ENCODE measurements around the gene RAPGEF2. TPM values are rescaled to one million over a fixed set of nuclear protein-coding genes. Genes with fewer than 3 reads are reported as not detected.

The RAPGEF2 gene
- total and polyA plus RNA-seq, 10 donors, result 4.4 to 115 (median 91.0) TPM

DNA sequence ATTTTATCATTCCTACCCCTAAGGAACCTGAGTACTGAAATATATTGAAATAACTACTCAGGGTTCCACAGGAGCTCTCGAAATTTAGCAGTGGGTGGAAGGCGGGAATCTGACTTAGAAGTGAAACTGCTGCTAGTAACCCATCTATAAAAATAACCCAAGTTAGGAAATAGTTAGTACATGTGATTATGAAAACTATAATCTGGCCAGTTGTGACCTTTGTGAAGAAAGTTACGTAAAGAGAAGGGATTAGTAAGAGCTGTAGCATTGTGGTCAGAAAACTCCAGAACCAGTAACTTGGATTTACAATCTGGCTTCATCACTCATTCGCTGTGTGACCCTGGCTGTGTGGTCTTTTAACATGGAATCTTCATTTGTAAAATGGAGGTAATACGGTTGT, 175.5 kb downstream of the RAPGEF2 start:
- no peak for DNase-seq
- H3K27ac ChIP-seq, result peak overlapping the region in 4 of 8 donors; percentile 6 to 51 (median 28)
- whole genome bisulfite sequencing, 5 donors, result 63 to 87% (median 72%) methylated on average over 5 of the region's 5 CpGs
- no peaks in the 10 kb centered on the region for H3K27me3 ChIP-seq (replicated peaks in 1 of 7)
- H3K9me3 ChIP-seq, result no peaks in the 10 kb centered on the region
- H3K4me3 ChIP-seq, result no peak overlapping the region
- intact Hi-C loops (cut with DNase I; ENCODE audit: low total_unique reads), result no loop called here
- peaks cover 0 to 53% (median 17%) of the 10 kb centered on the region in 6 donors for H3K4me1 ChIP-seq
- peaks cover 0 to 4% (median 0%) of the 10 kb centered on the region in 6 donors for H3K36me3 ChIP-seq
- no peak for TF ChIP-seq POLR2A (IDR thresholded peaks at IDR 0.05)
- TF ChIP-seq POLR2AphosphoS5 (IDR thresholded peaks at IDR 0.05), result no peak
- TF ChIP-seq, protein P1, sequence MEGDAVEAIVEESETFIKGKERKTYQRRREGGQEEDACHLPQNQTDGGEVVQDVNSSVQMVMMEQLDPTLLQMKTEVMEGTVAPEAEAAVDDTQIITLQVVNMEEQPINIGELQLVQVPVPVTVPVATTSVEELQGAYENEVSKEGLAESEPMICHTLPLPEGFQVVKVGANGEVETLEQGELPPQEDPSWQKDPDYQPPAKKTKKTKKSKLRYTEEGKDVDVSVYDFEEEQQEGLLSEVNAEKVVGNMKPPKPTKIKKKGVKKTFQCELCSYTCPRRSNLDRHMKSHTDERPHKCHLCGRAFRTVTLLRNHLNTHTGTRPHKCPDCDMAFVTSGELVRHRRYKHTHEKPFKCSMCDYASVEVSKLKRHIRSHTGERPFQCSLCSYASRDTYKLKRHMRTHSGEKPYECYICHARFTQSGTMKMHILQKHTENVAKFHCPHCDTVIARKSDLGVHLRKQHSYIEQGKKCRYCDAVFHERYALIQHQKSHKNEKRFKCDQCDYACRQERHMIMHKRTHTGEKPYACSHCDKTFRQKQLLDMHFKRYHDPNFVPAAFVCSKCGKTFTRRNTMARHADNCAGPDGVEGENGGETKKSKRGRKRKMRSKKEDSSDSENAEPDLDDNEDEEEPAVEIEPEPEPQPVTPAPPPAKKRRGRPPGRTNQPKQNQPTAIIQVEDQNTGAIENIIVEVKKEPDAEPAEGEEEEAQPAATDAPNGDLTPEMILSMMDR (IDR thresholded peaks at IDR 0.05 in 8 of 11, conservative IDR thresholded peaks at IDR 0.05 in 3 of 11), result no peak

DNA sequence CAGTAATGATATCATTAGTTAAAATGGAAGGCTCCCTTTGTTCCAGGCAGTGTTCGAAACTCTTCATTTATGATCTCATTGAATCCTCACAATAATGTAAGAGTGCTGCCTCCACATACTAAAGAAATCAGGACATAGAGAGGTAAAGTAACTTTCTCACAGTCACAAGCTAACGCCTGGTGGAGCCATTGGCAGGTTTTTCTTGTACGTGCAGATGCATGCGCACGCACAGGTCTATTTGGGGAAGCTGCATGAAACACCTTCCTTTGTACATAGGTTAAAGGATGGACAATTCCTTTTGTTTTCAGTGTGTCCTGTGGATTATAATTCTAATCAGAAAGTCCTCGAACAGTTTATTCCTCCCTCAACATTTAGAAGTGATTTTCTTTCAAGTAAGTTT, 176.2 kb downstream of the RAPGEF2 start:
- H3K4me3 ChIP-seq, result no peak overlapping the region
- 90 to 97% (median 96%) methylated on average over 6 of the region's 6 CpGs for WGBS, 5 donors
- peak overlapping the region in 3 of 8 donors; percentile 6 to 31 (median 26) for H3K27ac ChIP-seq
- peaks cover 0 to 4% (median 0%) of the 10 kb centered on the region in 6 donors for H3K36me3 ChIP-seq
- H3K9me3 ChIP-seq, result no peaks in the 10 kb centered on the region
- peaks cover 0 to 50% (median 12%) of the 10 kb centered on the region in 6 donors for H3K4me1 ChIP-seq
- intact Hi-C loops (cut with DNase I; ENCODE audit: low total_unique reads), result no loop called here
- DNase-seq, result no peak
- TF ChIP-seq POLR2A (IDR thresholded peaks at IDR 0.05), result no peak
- TF ChIP-seq, protein P1 (IDR thresholded peaks at IDR 0.05 in 8 of 11, conservative IDR thresholded peaks at IDR 0.05 in 3 of 11), result no peak
- TF ChIP-seq POLR2AphosphoS5 (IDR thresholded peaks at IDR 0.05), result no peak
- H3K27me3 ChIP-seq (replicated peaks in 1 of 7), result no peaks in the 10 kb centered on the region

DNA sequence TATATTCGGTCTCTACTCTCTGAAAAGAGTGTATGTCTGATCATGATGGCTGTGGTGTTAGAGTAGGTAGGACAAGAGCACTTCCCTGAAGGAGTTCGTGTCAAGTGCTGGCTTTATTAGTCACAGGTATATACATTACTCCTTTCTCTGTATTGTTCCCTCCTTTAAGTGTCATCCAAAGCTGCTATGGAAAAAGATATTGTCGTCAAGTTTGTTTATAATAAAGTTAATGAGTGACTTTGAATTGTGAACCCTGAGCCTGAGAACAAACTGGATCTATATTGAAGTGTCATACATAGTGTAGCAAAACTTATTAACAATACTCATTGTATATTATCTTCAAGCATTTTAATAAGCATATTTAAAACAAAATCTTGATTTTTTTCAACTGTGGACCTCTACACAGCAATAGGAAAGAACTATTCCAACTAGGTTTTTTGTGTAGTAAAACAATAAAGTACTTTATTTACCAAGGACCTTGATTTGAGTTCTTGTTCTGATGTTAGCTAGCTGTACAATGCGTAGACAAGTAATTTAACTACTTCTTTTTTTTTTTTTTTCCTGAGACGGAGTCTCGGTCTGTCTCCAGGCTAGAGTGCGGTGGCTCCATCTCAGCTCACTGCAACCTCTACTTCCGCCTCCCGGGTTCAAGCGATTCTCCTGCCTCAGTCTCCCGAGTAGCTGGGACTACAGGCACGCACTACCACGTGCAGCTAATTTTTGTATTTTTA, 177.7 kb downstream of the RAPGEF2 start:
- Histone ChIP-seq H3K27ac (no peak overlapping the region), H3K4me3 (no peak overlapping the region), H3K36me3 (peaks cover 0 to 4% (median 0%) of the 10 kb centered on the region in 6 donors), H3K4me1 (peaks cover 0 to 42% (median 9%) of the 10 kb centered on the region in 6 donors), H3K27me3 (replicated peaks in 1 of 7) (no peaks in the 10 kb centered on the region), H3K9me3 (no peaks in the 10 kb centered on the region)
- WGBS, 5 donors, result 91 to 98% (median 95%) methylated on average over 13 of the region's 13 CpGs
- intact Hi-C loops (cut with DNase I; ENCODE audit: low total_unique reads), result no loop called here
- TF ChIP-seq POLR2AphosphoS5 (IDR thresholded peaks at IDR 0.05) (no peak), POLR2A (IDR thresholded peaks at IDR 0.05) (no peak)
- TF ChIP-seq, protein P1 (IDR thresholded peaks at IDR 0.05 in 8 of 11, conservative IDR thresholded peaks at IDR 0.05 in 3 of 11), result no peak
- DNase-seq, result no peak

- Histone ChIP-seq H3K27me3 (replicated peaks in 1 of 7) (no peaks in the 10 kb centered on the region), H3K4me1 (peaks cover 0 to 33% (median 9%) of the 10 kb centered on the region in 6 donors), H3K27ac (no peak overlapping the region), H3K9me3 (no peaks in the 10 kb centered on the region), H3K36me3 (peaks cover 0 to 4% (median 0%) of the 10 kb centered on the region in 6 donors), H3K4me3 (no peak overlapping the region)
- 95 to 98% (median 96%) methylated on average over 2 of the region's 2 CpGs for WGBS, 5 donors
- TF ChIP-seq, protein P1 (IDR thresholded peaks at IDR 0.05 in 8 of 11, conservative IDR thresholded peaks at IDR 0.05 in 3 of 11), result no peak
- TF ChIP-seq POLR2AphosphoS5 (IDR thresholded peaks at IDR 0.05) (no peak), POLR2A (IDR thresholded peaks at IDR 0.05) (no peak)
- DNase-seq, result no peak
- intact Hi-C loops (cut with DNase I; ENCODE audit: low total_unique reads), result no loop called here
These were observed 178.9 kb downstream of the RAPGEF2 start for GRCh38 chr4:159281771-159282170.

Measured in spleen (tissue), 11 donors.